Thyroid gland (tissue), 4 donors: ENCODE data around the gene GZMA.

Experiments
- CTCF ChIP-seq, 6 experiments: fragments of 200-600 bp in 3 of 6; fragments of 450-650 bp in 3 of 6; sonication (generic) in 3 of 6; IDR thresholded peaks; one replicate each; pipeline ENCODE4 v1.5.1; 2016 to 2019; ENCODE audit warnings: antibody characterized with exemption in 6 of 6, mild to moderate bottlenecking in 2 of 6, inconsistent platforms in 1 of 6, moderate library complexity in 1 of 6
- POLR2A ChIP-seq, 2 donors: fragments of 450-650 bp; IDR thresholded peaks; one replicate each; pipeline ENCODE4 v1.6.1; 2017; ENCODE audit warnings: antibody characterized with exemption in 2 of 2, mild to moderate bottlenecking in 2 of 2, moderate library complexity in 1 of 2

GRCh38 chr5:55141945-55142690 lies 39.7 kb downstream of the GZMA start:
- TF ChIP-seq CTCF (IDR thresholded peaks at IDR 0.05) (no peak), POLR2A (IDR thresholded peaks at IDR 0.05) (no peak)
